DOHH2 (cell line): Measurements from ENCODE around the gene CBLC.

Experiments
- H3F3A ChIP-seq: fragments of 200-600 bp; sonication (generic), shearing (Covaris generic); 2 replicates; pipeline ENCODE4 v1.6.0; 2016; ENCODE audit warnings: antibody characterized with exemption, mild to moderate bottlenecking; ENCODE audit not compliant: control insufficient read depth, insufficient read depth
- H3K27ac ChIP-seq: fragments of 200-600 bp; sonication (generic); 2 replicates; pipeline ENCODE4 v1.5.1; 2014; ENCODE audit warnings: low read depth, mild to moderate bottlenecking, low read length, moderate library complexity
- H3K27me3 ChIP-seq: fragments of 200-600 bp; sonication (generic); 2 replicates; pipeline ENCODE4 v1.6.1; 2014; ENCODE audit warnings: mild to moderate bottlenecking, low read length, mixed read lengths; ENCODE audit not compliant: control insufficient read depth
- H3K36me3 ChIP-seq: fragments of 200-600 bp; sonication (generic); 2 replicates; pipeline ENCODE4 v1.6.1; 2014; ENCODE audit warnings: mild to moderate bottlenecking, low read length, moderate library complexity, mixed read lengths; ENCODE audit not compliant: control insufficient read depth
- H3K4me1 ChIP-seq: fragments of 200-600 bp; sonication (generic); 2 replicates; pipeline ENCODE4 v1.6.1; 2014; ENCODE audit warnings: mild to moderate bottlenecking, low read length, mixed read lengths; ENCODE audit not compliant: control insufficient read depth
- H3K4me2 ChIP-seq: fragments of 200-600 bp; sonication (generic); 2 replicates; pipeline ENCODE4 v1.6.0; 2014; ENCODE audit warnings: mild to moderate bottlenecking, low read length, moderate library complexity
- H3K4me3 ChIP-seq: fragments of 200-600 bp; sonication (generic); 2 replicates; pipeline ENCODE4 v1.5.1; 2014; ENCODE audit warnings: mild to moderate bottlenecking, low read length, mixed read lengths
- H3K79me2 ChIP-seq: fragments of 200-600 bp; sonication (generic); 2 replicates; pipeline ENCODE4 v1.6.1; 2014; ENCODE audit warnings: mild to moderate bottlenecking, low read length, mixed read lengths; ENCODE audit not compliant: control insufficient read depth
- H3K9me2 ChIP-seq: fragments of 200-600 bp; sonication (generic); replicated peaks from 2 replicates; pipeline ENCODE4 v1.6.1; 2014; ENCODE audit warnings: mild to moderate bottlenecking, low read length, mixed read lengths; ENCODE audit not compliant: control insufficient read depth
- H3K9me3 ChIP-seq: fragments of 200-600 bp; sonication (generic); 2 replicates; pipeline ENCODE4 v1.6.1; 2014; ENCODE audit warnings: antibody characterized with exemption, low read length, mixed read lengths; ENCODE audit not compliant: control insufficient read depth, insufficient read depth
- H4K20me1 ChIP-seq: fragments of 200-600 bp; sonication (generic); 2 replicates; pipeline ENCODE4 v1.6.0; 2014; ENCODE audit warnings: low read depth, mild to moderate bottlenecking, antibody characterized with exemption, low read length, moderate library complexity; ENCODE audit not compliant: control insufficient read depth, insufficient read depth
- CTCF ChIP-seq: fragments of 200-600 bp; sonication (generic); IDR thresholded peaks from one replicate; pipeline ENCODE4 v1.5.1; 2014; ENCODE audit warnings: antibody characterized with exemption, mild to moderate bottlenecking, low read depth, low read length; ENCODE audit not compliant: poor library complexity, severe bottlenecking
- EZH2phosphoT487 ChIP-seq: fragments of 200-600 bp; sonication (generic); IDR thresholded peaks from 2 replicates; pipeline ENCODE4 v1.6.1; 2017; ENCODE audit warnings: borderline replicate concordance, mild to moderate bottlenecking, antibody characterized with exemption, low read length, moderate library complexity, mixed read lengths

The CBLC gene

GRCh38 chr19:44738136-44738535 lies 39.6 kb upstream of the CBLC start:
- H3K4me2 ChIP-seq = no peak overlapping the region
- no peak overlapping the region for H3K4me3 ChIP-seq
- H3K27me3 ChIP-seq = peaks cover 21% of the 10 kb centered on the region
- H3K9me2 ChIP-seq = no peaks in the 10 kb centered on the region
- H3K27ac ChIP-seq = no peak overlapping the region
- H3F3A ChIP-seq = no peaks in the 10 kb centered on the region
- H3K4me1 ChIP-seq = peaks cover 11% of the 10 kb centered on the region
- H3K9me3 ChIP-seq = no peaks in the 10 kb centered on the region
- no peaks in the 10 kb centered on the region for H3K36me3 ChIP-seq
- TF ChIP-seq EZH2phosphoT487 (no peak), CTCF (no peak)
- H3K79me2 ChIP-seq = no peaks in the 10 kb centered on the region
- no peaks in the 10 kb centered on the region for H4K20me1 ChIP-seq

GRCh38 chr19:44738603-44739558 lies 38.8 kb upstream of the CBLC start:
- Histone ChIP-seq H3K9me2 (no peaks in the 10 kb centered on the region), H3K36me3 (no peaks in the 10 kb centered on the region), H3F3A (no peaks in the 10 kb centered on the region), H3K4me2 (no peak overlapping the region), H3K27me3 (peaks cover 21% of the 10 kb centered on the region), H3K4me1 (peaks cover 11% of the 10 kb centered on the region), H3K9me3 (no peaks in the 10 kb centered on the region), H4K20me1 (no peaks in the 10 kb centered on the region), H3K79me2 (no peaks in the 10 kb centered on the region), H3K27ac (no peak overlapping the region), H3K4me3 (no peak overlapping the region)
- TF ChIP-seq CTCF = no peak
- no peak for TF ChIP-seq EZH2phosphoT487

GRCh38 chr19:44740351-44740824 lies 37.3 kb upstream of the CBLC start:
- Histone ChIP-seq H3K4me3 (no peak overlapping the region), H4K20me1 (no peaks in the 10 kb centered on the region), H3K79me2 (no peaks in the 10 kb centered on the region), H3F3A (no peaks in the 10 kb centered on the region), H3K27ac (no peak overlapping the region), H3K36me3 (no peaks in the 10 kb centered on the region), H3K9me3 (no peaks in the 10 kb centered on the region), H3K4me1 (peaks cover 11% of the 10 kb centered on the region), H3K27me3 (peaks cover 21% of the 10 kb centered on the region), H3K9me2 (no peaks in the 10 kb centered on the region), H3K4me2 (no peak overlapping the region)
- TF ChIP-seq CTCF (peak; percentile 16), EZH2phosphoT487 (no peak)
